HepG2 (cell line): ENCODE results near the gene COL9A3. TPM values are rescaled to one million over a fixed set of nuclear protein-coding genes. Genes with fewer than 3 reads are reported as not detected.

Experiments
- BRCA1 ChIP-seq: sonication (generic); formaldehyde crosslinking; IDR thresholded peaks from 2 replicates; pipeline ENCODE4 v1.4.0; 2020; ENCODE audit warnings: missing genetic modification reagents
- CHD2 ChIP-seq: IDR thresholded peaks from 2 replicates; pipeline ENCODE4 v1.6.1; 2011; ENCODE audit warnings: low read depth, low read length, improper control_type of control experiment
- DMAP1 ChIP-seq: IDR thresholded peaks from 2 replicates; pipeline ENCODE4 v1.6.1; 2016
- MLXIP ChIP-seq: sonication (generic); formaldehyde crosslinking; IDR thresholded peaks from 2 replicates; pipeline ENCODE4 v1.9.0; 2021; ENCODE audit warnings: missing genetic modification reagents, borderline replicate concordance
- PITX1 ChIP-seq: sonication (generic); formaldehyde crosslinking; IDR thresholded peaks from 2 replicates; pipeline ENCODE4 v1.5.1; 2020; ENCODE audit warnings: mild to moderate bottlenecking, missing genetic modification reagents
- TFDP1 ChIP-seq: IDR thresholded peaks from 2 replicates; pipeline ENCODE4 v1.6.1; 2016; ENCODE audit warnings: missing compliant biosample characterization, missing genetic modification reagents, borderline replicate concordance
- XBP1 ChIP-seq: sonication (generic); formaldehyde crosslinking; IDR thresholded peaks from 2 replicates; pipeline ENCODE4 v1.5.0; 2020; ENCODE audit warnings: missing genetic modification reagents
- ZNF138 ChIP-seq: sonication (generic); formaldehyde crosslinking; IDR thresholded peaks from 2 replicates; pipeline ENCODE4 v1.5.0; 2020; ENCODE audit warnings: mild to moderate bottlenecking, low read depth, missing genetic modification reagents
- ZNF256 ChIP-seq: sonication (generic); formaldehyde crosslinking; conservative IDR thresholded peaks from 2 replicates; pipeline ENCODE4 v1.4.0; 2020; ENCODE audit warnings: missing genetic modification reagents
- ZNF292 ChIP-seq: sonication (generic); formaldehyde crosslinking; IDR thresholded peaks from 2 replicates; pipeline ENCODE4 v1.8.1; 2022; ENCODE audit warnings: mild to moderate bottlenecking, low read depth, missing genetic modification reagents, borderline replicate concordance
- ZNF850 ChIP-seq: sonication (generic); formaldehyde crosslinking; conservative IDR thresholded peaks from 2 replicates; pipeline ENCODE4 v1.9.0; 2021; ENCODE audit warnings: mild to moderate bottlenecking, missing genetic modification reagents
- polyA plus RNA-seq, 8 experiments: library from polyadenylated mRNA; depleted of rRNA in 3 of 8; stranded (reverse) in 7 of 8; unstranded in 1 of 8; fragments of >200 nt; fragmentation: Illumina TruSeq in 4 of 8; extraction: Trizol in 4 of 8; gene quantifications; 2 replicates each; pipeline versions ENCODE4 v1.2.1 to v1.2.3, GENCODE V29; 2011 to 2016; ENCODE audit warnings: low read depth in 4 of 8, missing spikeins in 1 of 8, mixed read lengths in 1 of 8; ENCODE audit not compliant: insufficient read depth in 1 of 8
- total RNA-seq, 5 experiments: library from RNA; depleted of rRNA; stranded (reverse); fragments of >200 nt; fragmentation: Illumina TruSeq; extraction: Trizol; gene quantifications; 2 replicates each; pipeline ENCODE4 v1.2.3, GENCODE V29; 2016; ENCODE audit warnings: low read depth in 1 of 5
- TF ChIP-seq, protein P1 (sequence below): sonication (generic); formaldehyde crosslinking; IDR thresholded peaks from 2 replicates; pipeline ENCODE4 v1.5.0; 2020; ENCODE audit warnings: mild to moderate bottlenecking, missing genetic modification reagents, borderline replicate concordance
- TF ChIP-seq, protein P2 (sequence below): sonication (generic); formaldehyde crosslinking; conservative IDR thresholded peaks from 2 replicates; pipeline ENCODE4 v1.4.0; 2020; ENCODE audit warnings: mild to moderate bottlenecking, missing genetic modification reagents, moderate library complexity
- TF ChIP-seq, protein P3 (sequence below): IDR thresholded peaks from 2 replicates; pipeline ENCODE4 v1.6.1; 2012; ENCODE audit warnings: low read depth, low read length, improper control_type of control experiment

Gene COL9A3
- total and polyA plus RNA-seq, 2 of the 13 experiments (the other 11 are each of a cell fraction or from before 2014, with no cell fraction given), result 155 to 204 TPM

GRCh38 chr20:62822788-62823651 is 6.2 kb downstream of the COL9A3 start (continued):
- TF ChIP-seq, protein P1, sequence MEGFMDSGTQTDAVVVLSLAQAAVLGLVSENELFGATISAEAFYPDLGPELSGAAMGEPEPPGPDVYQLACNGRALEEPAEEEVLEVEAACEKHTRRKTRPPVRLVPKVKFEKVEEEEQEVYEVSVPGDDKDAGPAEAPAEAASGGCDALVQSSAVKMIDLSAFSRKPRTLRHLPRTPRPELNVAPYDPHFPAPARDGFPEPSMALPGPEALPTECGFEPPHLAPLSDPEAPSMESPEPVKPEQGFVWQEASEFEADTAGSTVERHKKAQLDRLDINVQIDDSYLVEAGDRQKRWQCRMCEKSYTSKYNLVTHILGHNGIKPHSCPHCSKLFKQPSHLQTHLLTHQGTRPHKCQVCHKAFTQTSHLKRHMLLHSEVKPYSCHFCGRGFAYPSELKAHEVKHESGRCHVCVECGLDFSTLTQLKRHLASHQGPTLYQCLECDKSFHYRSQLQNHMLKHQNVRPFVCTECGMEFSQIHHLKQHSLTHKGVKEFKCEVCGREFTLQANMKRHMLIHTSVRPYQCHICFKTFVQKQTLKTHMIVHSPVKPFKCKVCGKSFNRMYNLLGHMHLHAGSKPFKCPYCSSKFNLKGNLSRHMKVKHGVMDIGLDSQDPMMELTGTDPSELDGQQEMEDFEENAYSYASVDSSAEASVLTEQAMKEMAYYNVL (CRISPR knock-in tag), result peak; percentile 67; the same call in 1 of the 2 replicates
- no peak; the same call in 1 of the 2 replicates for TF ChIP-seq BRCA1
- TF ChIP-seq ZNF292 (CRISPR knock-in tag), result peak; percentile 91
- TF ChIP-seq XBP1 (CRISPR knock-in tag), result no peak
- TF ChIP-seq, protein P2, sequence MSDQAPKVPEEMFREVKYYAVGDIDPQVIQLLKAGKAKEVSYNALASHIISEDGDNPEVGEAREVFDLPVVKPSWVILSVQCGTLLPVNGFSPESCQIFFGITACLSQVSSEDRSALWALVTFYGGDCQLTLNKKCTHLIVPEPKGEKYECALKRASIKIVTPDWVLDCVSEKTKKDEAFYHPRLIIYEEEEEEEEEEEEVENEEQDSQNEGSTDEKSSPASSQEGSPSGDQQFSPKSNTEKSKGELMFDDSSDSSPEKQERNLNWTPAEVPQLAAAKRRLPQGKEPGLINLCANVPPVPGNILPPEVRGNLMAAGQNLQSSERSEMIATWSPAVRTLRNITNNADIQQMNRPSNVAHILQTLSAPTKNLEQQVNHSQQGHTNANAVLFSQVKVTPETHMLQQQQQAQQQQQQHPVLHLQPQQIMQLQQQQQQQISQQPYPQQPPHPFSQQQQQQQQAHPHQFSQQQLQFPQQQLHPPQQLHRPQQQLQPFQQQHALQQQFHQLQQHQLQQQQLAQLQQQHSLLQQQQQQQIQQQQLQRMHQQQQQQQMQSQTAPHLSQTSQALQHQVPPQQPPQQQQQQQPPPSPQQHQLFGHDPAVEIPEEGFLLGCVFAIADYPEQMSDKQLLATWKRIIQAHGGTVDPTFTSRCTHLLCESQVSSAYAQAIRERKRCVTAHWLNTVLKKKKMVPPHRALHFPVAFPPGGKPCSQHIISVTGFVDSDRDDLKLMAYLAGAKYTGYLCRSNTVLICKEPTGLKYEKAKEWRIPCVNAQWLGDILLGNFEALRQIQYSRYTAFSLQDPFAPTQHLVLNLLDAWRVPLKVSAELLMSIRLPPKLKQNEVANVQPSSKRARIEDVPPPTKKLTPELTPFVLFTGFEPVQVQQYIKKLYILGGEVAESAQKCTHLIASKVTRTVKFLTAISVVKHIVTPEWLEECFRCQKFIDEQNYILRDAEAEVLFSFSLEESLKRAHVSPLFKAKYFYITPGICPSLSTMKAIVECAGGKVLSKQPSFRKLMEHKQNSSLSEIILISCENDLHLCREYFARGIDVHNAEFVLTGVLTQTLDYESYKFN, result peak; percentile 87
- peak; percentile 82 for TF ChIP-seq DMAP1
- TF ChIP-seq ZNF256 (CRISPR knock-in tag), result 0 out of 2 replicates have a peak, but pooled peaks have one; percentile 46
- TF ChIP-seq CHD2, result no peak
- TF ChIP-seq, protein P3, sequence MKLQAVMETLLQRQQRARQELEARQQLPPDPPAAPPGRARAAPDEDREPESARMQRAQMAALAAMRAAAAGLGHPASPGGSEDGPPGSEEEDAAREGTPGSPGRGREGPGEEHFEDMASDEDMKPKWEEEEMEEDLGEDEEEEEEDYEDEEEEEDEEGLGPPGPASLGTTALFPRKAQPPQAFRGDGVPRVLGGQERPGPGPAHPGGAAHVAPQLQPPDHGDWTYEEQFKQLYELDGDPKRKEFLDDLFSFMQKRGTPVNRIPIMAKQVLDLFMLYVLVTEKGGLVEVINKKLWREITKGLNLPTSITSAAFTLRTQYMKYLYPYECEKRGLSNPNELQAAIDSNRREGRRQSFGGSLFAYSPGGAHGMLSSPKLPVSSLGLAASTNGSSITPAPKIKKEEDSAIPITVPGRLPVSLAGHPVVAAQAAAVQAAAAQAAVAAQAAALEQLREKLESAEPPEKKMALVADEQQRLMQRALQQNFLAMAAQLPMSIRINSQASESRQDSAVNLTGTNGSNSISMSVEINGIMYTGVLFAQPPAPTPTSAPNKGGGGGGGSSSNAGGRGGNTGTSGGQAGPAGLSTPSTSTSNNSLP, result peak; percentile 100
- TF ChIP-seq MLXIP, result peak; percentile 32; the same call in 1 of the 2 replicates
- peak; percentile 93 for TF ChIP-seq PITX1 (CRISPR knock-in tag)
- no peak for TF ChIP-seq ZNF138
- peak; percentile 56; the same call in 1 of the 2 replicates for TF ChIP-seq TFDP1 (CRISPR knock-in tag)
- TF ChIP-seq ZNF850 (CRISPR knock-in tag), result no peak
